ENCODE results near the gene SLC35E1. TPM values are rescaled to one million over a fixed set of nuclear protein-coding genes. Genes with fewer than 3 reads are reported as not detected.

Gene SLC35E1
- polyA plus RNA-seq, 1 donor (not counting 4 experiments of a cell fraction or from before 2014, with no cell fraction given), result 30.3 TPM

DNA sequence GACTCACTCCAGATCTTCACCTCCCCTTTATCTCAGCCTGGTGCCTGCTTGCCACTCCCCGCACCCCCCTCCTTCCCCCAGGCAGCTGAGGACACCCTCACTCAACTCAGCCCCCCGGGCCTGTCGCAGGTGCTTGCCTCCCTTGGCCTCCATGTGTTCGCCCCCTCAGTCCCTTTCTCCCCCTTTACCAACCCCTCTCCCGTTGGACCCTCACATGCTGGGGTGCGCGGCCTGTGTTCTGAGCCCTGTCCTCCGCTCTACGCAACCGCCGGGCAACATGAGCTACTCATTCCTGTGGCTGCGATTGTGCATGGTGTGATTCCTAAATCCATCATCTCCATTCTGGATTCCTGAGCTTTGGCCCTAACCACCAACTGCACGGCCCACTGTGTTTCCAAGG is 35.1 kb downstream of the SLC35E1 start:
- H3K4me1 ChIP-seq (ENCODE audit: control insufficient read depth, extremely low read depth, insufficient read depth, low read length), result peaks cover 7% of the 10 kb centered on the region
- dilution Hi-C loops (cut with MboI; ENCODE audit: extremely low pct_ligation_motif_present, low sequenced_read_pairs), result no loop called here
- H3K4me3 ChIP-seq (ENCODE audit: control insufficient read depth in 2 of 3, extremely low read depth in 1 of 3, insufficient read depth in 2 of 3, low read depth in 1 of 3, low read length in 3 of 3), result no peak overlapping the region
- H3K27me3 ChIP-seq (ENCODE audit: control insufficient read depth, extremely low read depth, insufficient read depth, low read length), result no peaks in the 10 kb centered on the region
- no peak overlapping the region for H3K9ac ChIP-seq (ENCODE audit: control insufficient read depth, extremely low read depth, insufficient read depth, low read length)
- H3K9me3 ChIP-seq (ENCODE audit: control insufficient read depth, low read depth, low read length), result no peaks in the 10 kb centered on the region
- no peaks in the 10 kb centered on the region for H3K9me1 ChIP-seq (ENCODE audit: control insufficient read depth, extremely low read depth, insufficient read depth, low read length)
- peaks cover 42 to 54% of the 10 kb centered on the region in 2 experiments for H3K36me3 ChIP-seq (ENCODE audit: control insufficient read depth in 2 of 2, extremely low read depth in 1 of 2, insufficient read depth in 2 of 2, low read length in 2 of 2)
- H3K4me2 ChIP-seq (ENCODE audit: control insufficient read depth, extremely low read depth, insufficient read depth, low read depth, low read length), result no peak overlapping the region
- H3K27ac ChIP-seq (ENCODE audit: control insufficient read depth, insufficient read depth, low read length), result no peak overlapping the region
- H4K20me1 ChIP-seq (ENCODE audit: control insufficient read depth, extremely low read depth, insufficient read depth, low read length), result peaks cover 30% of the 10 kb centered on the region
- DNase-seq (ENCODE audit: low read depth, low spot score) (no peak), FAIRE-seq (no peak)
- TF ChIP-seq EZH2 (IDR thresholded peaks at IDR 0.05; ENCODE audit: low read length), result no peak
- TF ChIP-seq CTCF (optimal IDR thresholded peaks at IDR 0.05 in 1 of 3, IDR thresholded peaks at IDR 0.05 in 1 of 3, conservative IDR thresholded peaks at IDR 0.05 in 1 of 3; ENCODE audit: extremely low read depth in 1 of 3, insufficient read depth in 2 of 3, low read length in 3 of 3), result no peak
- peaks cover 72% of the 10 kb centered on the region for H3K79me2 ChIP-seq (ENCODE audit: control insufficient read depth, insufficient read depth, low read length)
- H2AFZ ChIP-seq (ENCODE audit: control insufficient read depth, low read length), result no peak overlapping the region

GRCh38 chr19:16536130-16536529 is 36.1 kb downstream of the SLC35E1 start:
- Histone ChIP-seq H3K27ac (ENCODE audit: control insufficient read depth, insufficient read depth, low read length) (no peak overlapping the region), H3K27me3 (ENCODE audit: control insufficient read depth, extremely low read depth, insufficient read depth, low read length) (no peaks in the 10 kb centered on the region), H3K9ac (ENCODE audit: control insufficient read depth, extremely low read depth, insufficient read depth, low read length) (no peak overlapping the region), H3K36me3 (ENCODE audit: control insufficient read depth in 2 of 2, extremely low read depth in 1 of 2, insufficient read depth in 2 of 2, low read length in 2 of 2) (peaks cover 50 to 58% of the 10 kb centered on the region in 2 experiments), H3K9me3 (ENCODE audit: control insufficient read depth, low read depth, low read length) (no peaks in the 10 kb centered on the region), H2AFZ (ENCODE audit: control insufficient read depth, low read length) (no peak overlapping the region), H3K9me1 (ENCODE audit: control insufficient read depth, extremely low read depth, insufficient read depth, low read length) (no peaks in the 10 kb centered on the region), H3K4me1 (ENCODE audit: control insufficient read depth, extremely low read depth, insufficient read depth, low read length) (peaks cover 4% of the 10 kb centered on the region), H4K20me1 (ENCODE audit: control insufficient read depth, extremely low read depth, insufficient read depth, low read length) (peaks cover 25% of the 10 kb centered on the region), H3K4me2 (ENCODE audit: control insufficient read depth, extremely low read depth, insufficient read depth, low read depth, low read length) (no peak overlapping the region), H3K79me2 (ENCODE audit: control insufficient read depth, insufficient read depth, low read length) (peaks cover 62% of the 10 kb centered on the region), H3K4me3 (ENCODE audit: control insufficient read depth in 2 of 3, extremely low read depth in 1 of 3, insufficient read depth in 2 of 3, low read depth in 1 of 3, low read length in 3 of 3) (no peak overlapping the region)
- TF ChIP-seq EZH2 (IDR thresholded peaks at IDR 0.05; ENCODE audit: low read length), result no peak
- no peak for TF ChIP-seq CTCF (optimal IDR thresholded peaks at IDR 0.05 in 1 of 3, IDR thresholded peaks at IDR 0.05 in 1 of 3, conservative IDR thresholded peaks at IDR 0.05 in 1 of 3; ENCODE audit: extremely low read depth in 1 of 3, insufficient read depth in 2 of 3, low read length in 3 of 3)
- dilution Hi-C loops (cut with MboI; ENCODE audit: extremely low pct_ligation_motif_present, low sequenced_read_pairs), result no loop called here
- DNase-seq (ENCODE audit: low read depth, low spot score) (no peak), FAIRE-seq (no peak)

Measured in keratinocyte (primary cell).